Measurements from ENCODE around the gene LRP8. TPM values are rescaled to one million over a fixed set of nuclear protein-coding genes. Genes with fewer than 3 reads are reported as not detected.

Gene LRP8
- total and polyA plus RNA-seq, 9 of the 15 experiments (the other 6 are each of a cell fraction or from before 2014, with no cell fraction given): 7.1 to 56.1 (median 31.3) TPM

DNA sequence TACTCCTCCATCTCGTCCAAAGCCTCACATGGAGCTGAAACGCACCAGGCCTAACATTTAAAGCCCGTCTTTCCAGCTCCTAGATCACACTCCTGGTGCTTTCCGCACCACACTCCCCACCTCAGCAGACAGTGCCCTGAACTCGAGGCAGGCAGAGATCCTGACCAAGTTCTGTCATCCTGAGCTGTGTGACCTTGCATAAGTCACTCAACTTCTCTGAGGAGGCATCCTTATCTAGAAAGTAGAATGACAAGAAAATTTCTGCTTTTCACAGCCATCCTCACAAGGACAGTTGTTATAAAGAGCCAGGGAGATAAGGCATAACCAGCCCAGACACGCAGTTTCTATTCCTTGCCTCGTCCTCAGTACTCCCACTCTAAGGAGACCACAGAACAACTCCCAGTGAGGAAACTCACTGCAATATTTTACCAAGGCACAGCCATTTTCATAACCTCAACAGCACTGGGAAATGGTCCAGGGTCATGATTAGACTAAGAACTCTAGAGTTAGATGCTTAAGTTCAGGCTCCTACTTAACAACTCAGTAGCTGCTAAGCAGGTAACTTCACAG is 3.1 kb downstream of the LRP8 start (continued):
- no peak for TF ChIP-seq HOXB6 (CRISPR knock-in tag; IDR thresholded peaks at IDR 0.05; ENCODE audit: borderline replicate concordance)
- 0 out of 2 replicates have a peak, but pooled peaks have one; percentile 18 for TF ChIP-seq ZSCAN32 (CRISPR knock-in tag; IDR thresholded peaks at IDR 0.05)
- no peak for TF ChIP-seq ZNF184 (CRISPR knock-in tag; IDR thresholded peaks at IDR 0.05)
- TF ChIP-seq TRIM24 (IDR thresholded peaks at IDR 0.05): peak in 1 of 2 experiments; percentile 48; a peak in 1 of 4 replicates
- TF ChIP-seq, protein P1, sequence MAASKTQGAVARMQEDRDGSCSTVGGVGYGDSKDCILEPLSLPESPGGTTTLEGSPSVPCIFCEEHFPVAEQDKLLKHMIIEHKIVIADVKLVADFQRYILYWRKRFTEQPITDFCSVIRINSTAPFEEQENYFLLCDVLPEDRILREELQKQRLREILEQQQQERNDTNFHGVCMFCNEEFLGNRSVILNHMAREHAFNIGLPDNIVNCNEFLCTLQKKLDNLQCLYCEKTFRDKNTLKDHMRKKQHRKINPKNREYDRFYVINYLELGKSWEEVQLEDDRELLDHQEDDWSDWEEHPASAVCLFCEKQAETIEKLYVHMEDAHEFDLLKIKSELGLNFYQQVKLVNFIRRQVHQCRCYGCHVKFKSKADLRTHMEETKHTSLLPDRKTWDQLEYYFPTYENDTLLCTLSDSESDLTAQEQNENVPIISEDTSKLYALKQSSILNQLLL (CRISPR knock-in tag; IDR thresholded peaks at IDR 0.05; ENCODE audit: borderline replicate concordance): no peak
- no peak for TF ChIP-seq TEAD1 (CRISPR knock-in tag; IDR thresholded peaks at IDR 0.05)
- 0 out of 2 replicates have a peak, but pooled peaks have one; percentile 15 for TF ChIP-seq MAFG (tag; conservative IDR thresholded peaks at IDR 0.05)
- peak; percentile 70 for TF ChIP-seq NBN (IDR thresholded peaks at IDR 0.05; ENCODE audit: low read depth)
- TF ChIP-seq, protein P2, sequence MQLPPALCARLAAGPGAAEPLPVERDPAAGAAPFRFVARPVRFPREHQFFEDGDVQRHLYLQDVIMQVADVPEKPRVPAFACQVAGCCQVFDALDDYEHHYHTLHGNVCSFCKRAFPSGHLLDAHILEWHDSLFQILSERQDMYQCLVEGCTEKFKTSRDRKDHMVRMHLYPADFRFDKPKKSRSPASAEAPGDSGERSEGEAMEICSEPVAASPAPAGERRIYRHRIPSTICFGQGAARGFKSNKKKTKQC (CRISPR knock-in tag; IDR thresholded peaks at IDR 0.05): 0 out of 2 replicates have a peak, but pooled peaks have one; percentile 59
- TF ChIP-seq ZBED1 (IDR thresholded peaks at IDR 0.05): no peak
- peak; percentile 35; the same call in 1 of the 2 replicates for TF ChIP-seq PKNOX1 (IDR thresholded peaks at IDR 0.05)
- no peak for TF ChIP-seq SRSF1 (IDR thresholded peaks at IDR 0.05; ENCODE audit: low read depth, low read length)
- TF ChIP-seq NCOA2 (IDR thresholded peaks at IDR 0.05; ENCODE audit: partially characterized antibody in 2 of 2): no peak
- peak; percentile 86 for TF ChIP-seq SMAD4 (CRISPR knock-in tag; conservative IDR thresholded peaks at IDR 0.05)
- TF ChIP-seq MXI1 (IDR thresholded peaks at IDR 0.05; ENCODE audit: low read depth, low read length): no peak
- TF ChIP-seq MBD2 (IDR thresholded peaks at IDR 0.05; ENCODE audit: borderline replicate concordance, low read depth): no peak
- TF ChIP-seq PHF20 (IDR thresholded peaks at IDR 0.05; ENCODE audit: partially characterized antibody): no peak
- TF ChIP-seq JUND (IDR thresholded peaks at IDR 0.05; ENCODE audit: borderline replicate concordance, low read depth, low read length): 0 out of 2 replicates have a peak, but pooled peaks have one; percentile 19
- TF ChIP-seq JUND (tag; IDR thresholded peaks at IDR 0.05; ENCODE audit: borderline replicate concordance, low read depth, low read length): no peak; the same call in 2 of the 3 replicates
- TF ChIP-seq ZNF354B (CRISPR knock-in tag; IDR thresholded peaks at IDR 0.05): no peak
- no peak for TF ChIP-seq THAP7 (CRISPR knock-in tag; IDR thresholded peaks at IDR 0.05)
- TF ChIP-seq ZNF384 (IDR thresholded peaks at IDR 0.05; ENCODE audit: low read depth, low read length): no peak
- no peak for TF ChIP-seq ZNF507 (tag; conservative IDR thresholded peaks at IDR 0.05)
- no peak for TF ChIP-seq MYNN (IDR thresholded peaks at IDR 0.05)
- TF ChIP-seq MYNN (CRISPR knock-in tag; IDR thresholded peaks at IDR 0.05): no peak

Data from K562 (cell line).